Glomerular visceral epithelial cell (primary cell): ENCODE results near the gene SPRED2.

Experiments
- DNase-seq: peaks from one replicate; pipeline ENCODE4 v3.0.0-alpha.2; 2016; ENCODE audit errors: extremely low spot score

SPRED2 gene

DNA sequence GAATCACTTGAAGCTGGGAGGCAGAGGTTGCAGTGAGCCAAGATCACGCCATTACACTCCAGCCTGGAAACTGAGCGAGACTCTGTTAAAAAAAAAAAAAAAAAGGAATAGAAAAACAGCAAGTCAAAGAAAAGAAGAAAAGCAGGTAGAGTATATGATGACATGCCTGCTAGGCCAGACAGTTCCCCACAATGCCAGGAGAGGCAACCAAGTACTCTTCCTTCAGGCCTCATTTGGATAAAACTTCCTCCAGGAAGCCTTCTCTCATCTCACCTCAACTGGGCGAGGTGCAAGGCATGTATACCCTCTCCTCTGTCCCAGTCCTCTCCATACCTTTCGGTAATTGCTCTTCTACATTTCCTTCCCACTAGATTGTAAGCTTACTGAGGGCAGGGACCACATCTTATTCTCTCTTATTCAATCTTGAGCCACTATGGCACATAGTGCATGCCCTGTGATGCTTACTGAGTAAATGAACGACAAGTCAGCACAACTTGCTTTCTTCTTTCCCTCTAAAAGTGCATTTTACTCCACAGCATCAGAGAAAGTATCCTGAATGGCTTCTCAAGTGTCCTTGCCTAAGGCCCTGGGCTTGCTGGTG is 10.1 kb upstream of the SPRED2 start:
- DNase-seq: no peak

DNA sequence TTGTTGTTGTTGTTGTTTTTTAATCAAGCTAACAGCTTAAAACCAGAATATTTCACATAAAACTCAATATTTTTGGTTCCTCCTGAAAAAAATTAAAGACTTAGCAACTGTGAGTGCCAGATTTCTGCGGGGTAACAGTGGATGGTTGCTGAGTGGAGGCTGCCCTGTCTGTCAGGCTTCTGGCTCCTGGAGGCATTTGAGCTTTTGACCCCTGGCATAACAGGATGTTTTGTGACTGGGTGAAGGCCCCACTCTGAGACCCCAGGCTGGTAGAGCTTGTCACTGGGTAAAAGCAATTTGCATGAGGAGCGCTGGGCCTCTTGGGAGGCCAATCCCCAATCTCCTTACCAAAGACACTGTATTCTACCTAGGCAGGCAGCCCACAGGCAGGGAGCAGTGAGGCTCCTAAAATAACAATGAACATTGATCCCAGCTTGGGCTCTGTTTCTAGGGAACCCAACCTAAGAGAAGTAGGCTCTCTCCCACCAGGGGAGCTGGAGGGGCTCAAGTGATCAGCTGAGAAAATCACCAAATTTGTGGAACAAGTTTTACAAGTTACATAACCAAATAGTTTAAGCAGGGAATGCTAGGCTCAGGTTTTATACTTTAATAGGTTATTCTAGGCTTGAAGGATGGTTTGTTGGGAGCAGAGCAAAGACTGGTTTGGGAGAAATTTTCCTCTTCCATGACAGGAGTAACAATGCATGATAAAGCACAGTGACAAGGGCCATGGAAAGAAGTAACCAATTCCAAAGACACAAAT is 5.9 kb upstream of the SPRED2 start:
- no peak for DNase-seq

DNA sequence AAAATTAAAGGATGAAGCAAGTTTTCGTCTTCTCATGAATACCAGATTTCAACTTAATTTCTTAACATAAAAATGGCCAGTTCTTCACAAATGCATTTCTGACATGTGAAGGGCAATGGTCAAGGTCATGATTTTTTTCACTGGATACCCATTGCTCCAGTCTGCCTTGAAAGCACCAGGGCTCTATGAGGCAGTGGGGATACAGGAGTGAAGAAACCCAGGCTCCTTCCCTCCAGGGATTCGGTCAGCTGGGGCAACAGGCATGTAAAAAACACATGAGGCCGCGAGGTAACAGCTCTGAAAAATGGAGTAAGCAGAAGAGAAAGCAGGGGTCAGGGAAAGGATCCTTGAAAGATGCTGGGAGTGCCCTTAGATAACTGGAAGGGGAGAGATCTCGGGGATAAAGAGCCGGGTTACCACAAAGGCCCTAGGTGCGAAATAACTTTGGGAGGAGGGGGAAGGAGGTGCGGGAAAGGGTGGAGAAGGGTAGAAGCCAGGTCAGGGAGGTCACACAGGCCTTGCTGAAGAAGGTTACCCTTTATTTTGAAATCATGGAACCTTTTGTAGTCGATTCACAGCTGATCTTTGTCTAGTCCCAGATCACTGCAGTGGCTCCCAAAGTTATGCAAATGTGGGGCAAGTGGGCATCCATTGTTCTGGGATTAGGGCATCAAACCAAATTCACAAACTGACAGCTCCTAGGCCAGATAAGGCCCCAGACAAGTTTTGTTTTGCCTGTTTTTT is 5.2 kb upstream of the SPRED2 start:
- DNase-seq: no peak

DNA sequence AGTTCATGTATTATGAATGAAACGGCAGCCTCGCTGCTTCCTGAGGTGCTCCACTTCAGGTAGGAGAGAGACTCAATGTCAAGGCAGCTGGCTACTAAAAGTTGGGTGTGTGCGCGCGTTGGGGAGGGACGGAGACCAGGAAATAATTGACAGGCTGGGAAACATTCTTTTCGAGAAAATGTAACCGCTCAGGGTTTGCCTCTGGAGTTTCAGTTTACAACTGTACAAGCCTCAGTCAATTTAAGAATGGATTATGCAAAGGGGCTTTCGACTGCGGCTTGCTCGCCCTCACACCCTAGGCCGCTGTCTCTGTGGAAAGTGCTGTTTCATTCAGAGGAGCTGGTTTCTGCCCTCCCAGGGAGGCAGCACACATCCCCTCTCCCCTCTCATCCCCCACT is 4.4 kb upstream of the SPRED2 start:
- DNase-seq: no peak

DNA sequence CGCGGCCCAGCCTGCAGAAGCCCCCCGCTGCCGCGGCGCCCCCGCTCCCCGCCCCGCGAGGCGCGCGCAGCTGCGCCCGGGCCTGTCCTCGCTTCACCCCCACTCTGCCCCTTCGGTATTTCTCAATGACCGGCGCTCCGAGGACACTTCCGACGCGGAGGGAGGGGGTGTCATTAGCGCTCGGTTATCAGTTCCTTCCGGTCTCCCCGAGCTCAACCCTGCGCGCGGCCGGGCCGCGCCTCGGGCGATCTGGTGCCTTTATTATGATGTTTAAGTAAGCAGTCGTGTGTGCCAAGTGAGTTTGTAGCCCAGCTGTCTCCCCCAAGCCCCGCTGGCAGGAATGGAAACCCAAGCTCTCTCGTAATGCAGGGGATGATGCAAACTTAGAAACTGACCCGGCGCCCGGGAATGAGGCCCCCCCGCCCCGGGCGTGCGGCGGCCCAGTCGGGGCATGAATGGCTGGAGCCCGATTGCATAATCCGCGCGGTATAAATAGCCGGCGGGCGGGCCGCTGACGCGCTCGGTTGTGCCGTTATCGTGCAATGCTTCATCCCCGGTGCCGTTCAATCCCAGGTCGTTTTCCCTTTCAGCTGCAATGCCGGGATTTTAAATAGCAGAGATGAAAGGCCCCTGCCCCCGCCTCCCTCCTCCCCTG is 3.9 kb upstream of the SPRED2 start:
- DNase-seq: peak; percentile 77

DNA sequence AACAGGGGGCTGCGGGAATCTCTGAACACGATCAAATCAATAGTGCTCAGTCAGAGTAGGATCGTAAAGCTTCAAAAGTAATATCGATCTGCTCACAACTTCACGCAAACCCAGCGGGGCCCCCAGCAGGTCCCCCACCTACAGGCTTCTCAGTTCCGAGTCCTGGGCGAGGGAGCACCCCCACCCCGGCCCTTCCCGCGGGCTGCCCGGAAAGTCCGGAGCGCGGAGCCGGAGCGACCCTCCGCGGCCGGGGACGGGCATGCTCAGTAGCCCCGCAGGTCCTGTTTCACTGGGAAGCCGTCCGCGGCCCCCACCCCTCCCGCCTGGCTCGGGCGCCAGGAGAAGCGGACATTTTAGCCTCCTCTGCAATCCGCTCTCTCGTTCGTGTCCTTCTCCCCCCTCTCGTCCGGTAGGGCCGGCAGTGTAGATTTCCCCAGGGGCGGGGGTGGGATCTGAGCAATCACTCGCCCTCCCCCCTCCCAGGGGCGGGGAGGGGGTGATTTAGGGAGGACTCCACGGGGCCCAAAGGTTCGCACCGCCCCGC is 3.3 kb upstream of the SPRED2 start:
- peak; percentile 77 for DNase-seq

DNA sequence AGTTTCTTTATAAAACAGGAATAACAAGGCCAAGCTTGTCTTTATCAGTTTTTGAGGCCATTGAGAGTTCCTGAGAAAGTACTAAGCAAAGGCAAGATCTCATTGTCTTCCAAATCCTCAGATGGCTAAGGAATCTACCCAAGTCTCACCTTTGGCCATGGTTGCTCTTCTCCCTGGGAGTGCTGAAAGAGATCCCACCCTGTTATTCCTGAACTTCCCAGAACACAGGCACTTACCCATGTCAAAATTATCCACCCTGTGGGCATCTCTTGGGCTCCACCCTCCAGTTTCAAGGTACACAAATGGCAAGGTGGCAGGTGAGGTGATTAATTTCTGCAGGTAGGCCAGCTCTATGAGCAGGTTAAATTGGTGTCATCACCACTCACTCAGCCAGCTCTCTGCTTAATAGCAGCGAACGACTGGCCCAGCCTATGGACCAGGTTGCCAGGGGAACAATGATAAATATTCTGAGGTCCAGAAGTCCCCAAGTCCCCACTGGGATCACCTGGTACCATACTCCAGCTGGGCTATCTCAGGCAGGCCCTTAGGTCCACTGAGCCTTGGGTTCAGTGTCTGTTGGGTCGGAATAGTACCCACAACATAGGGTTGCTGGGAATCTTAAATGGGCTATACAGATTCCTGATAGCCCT is 2.3 kb upstream of the SPRED2 start:
- DNase-seq: no peak

DNA sequence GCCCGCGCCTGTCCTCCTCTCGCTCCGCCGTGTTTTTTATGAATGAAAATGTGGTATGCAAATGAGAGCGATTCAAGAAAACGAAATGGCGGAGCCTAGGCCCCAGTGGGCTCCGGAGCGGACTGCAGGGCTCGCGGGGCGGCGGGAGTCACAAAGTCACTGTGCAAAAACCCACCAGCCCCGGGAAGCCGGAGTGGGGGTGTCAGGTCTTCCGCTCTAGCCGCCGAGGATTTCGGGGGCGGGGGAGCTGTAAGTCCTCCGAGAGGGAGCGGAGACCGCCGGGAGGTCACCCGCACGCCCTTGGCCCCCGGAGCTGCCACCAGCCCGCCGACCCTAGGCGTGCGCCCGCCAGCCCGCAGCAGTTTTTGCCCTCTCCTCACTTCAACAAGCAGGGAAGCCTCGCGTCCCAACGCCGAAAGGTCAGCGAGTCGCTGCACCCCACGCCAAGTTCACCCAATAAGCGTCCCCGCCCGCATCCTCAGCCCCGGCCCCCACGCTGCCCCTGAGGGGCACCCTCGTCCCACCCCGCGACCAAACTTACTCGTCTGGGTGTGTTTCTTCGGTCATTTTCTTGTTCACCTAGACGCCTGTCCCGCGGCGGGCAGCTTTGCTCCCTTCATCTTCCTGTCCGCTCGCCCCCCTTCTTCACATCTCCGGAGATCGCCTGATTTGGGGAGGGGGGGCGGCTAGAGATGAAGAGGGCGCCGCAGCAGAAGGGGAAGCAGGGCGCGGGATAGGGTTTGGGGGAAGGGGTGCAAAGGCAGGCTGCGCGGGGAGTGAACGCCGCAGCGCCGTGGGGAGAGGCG is 775 bp downstream of the SPRED2 start:
- peak; percentile 37 for DNase-seq

DNA sequence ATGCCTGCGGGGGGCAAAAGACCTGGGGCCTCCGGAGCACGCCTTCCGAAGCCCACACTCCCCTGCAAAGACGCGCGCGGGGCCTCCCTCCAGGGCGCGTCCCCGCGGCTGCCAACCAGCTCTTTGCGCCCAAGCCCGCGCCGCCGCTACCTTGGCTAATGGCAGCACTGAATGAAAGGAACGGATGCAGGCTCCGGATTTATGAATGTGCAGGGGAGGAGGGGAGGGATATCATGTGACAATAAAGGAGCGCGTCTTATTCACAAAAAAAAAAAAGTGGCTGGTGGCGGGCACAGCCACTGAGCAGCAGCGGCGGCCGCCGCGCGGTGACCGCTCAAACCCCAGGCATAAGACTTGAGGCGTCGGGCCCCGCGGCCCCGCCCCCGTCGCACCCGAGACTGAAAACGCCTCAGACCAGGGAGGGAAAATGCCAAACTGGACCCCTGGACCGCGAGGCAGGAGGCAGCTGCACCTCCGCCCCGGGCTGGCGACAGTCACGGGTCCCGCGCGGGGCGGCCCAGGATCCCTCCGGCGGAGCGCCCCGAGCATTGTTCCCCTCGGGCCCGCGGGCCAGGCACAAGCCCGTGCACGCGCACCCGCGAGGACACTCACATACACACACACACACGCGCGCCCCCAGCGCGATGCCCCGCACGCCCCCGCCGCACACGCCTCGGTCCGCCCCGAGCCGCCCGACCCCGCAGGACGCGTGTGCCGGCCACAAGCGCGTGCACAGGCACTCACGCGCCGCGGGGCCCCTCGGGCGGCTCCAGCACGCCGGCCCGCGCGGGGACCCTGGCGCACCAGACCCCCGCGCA is 1.6 kb downstream of the SPRED2 start:
- DNase-seq: peak; percentile 51

DNA sequence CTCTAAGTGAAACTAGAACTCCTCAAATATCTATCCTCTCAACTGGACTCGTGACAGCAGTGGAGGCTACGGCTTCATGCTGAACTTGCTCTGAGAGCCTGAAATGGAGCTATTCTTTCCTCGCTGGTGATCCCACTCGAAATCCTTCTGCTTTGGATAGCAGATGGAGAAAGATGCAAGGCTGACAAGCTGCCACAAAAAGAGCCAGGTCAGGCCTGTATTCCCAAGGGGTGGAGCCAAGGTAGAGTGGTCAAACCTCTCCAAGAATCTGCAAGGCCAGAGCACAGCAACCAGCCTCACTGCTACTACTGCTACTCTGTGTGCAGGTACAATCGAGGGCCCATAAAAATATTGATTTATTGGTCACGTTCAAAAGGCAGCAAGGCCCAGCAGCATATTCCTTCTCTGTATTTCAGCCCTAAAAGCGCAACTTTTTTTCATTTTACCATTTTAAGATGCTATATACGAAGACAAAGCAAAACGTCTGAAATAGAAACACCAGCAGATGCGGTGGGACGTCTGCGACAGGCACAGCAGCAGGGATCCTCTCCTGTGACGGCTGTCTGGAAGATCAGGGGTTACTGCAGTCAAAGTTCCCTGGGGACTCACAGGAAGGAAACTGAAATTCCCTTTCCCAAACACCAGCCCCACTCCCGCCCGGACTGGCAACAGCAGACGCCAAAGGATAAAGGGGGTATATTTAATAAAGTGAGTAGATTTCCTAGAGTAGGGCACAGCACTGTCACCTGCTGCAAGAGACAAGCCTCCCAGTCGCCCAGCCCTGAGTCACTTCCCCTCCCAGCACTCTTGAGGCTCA is 2.4 kb downstream of the SPRED2 start:
- DNase-seq: no peak

DNA sequence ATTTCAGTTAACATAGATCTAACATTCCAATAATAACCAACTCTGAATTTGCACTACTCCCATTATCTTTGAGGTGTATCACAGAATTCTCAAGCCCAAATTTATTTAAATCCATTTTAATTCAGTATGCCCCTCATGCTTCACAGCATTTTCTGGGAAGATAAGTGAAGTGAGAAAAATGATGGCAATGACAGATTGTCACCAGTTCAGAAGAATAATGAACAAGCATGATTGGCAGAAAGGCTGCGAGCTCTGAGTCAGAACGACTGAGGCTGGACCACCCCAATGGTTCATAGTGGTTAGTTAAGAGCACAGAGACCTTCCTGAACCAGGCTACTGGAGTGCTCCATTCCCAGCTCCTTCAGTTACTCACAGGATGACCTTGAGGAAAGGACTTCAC is 4.9 kb downstream of the SPRED2 start:
- no peak for DNase-seq

DNA sequence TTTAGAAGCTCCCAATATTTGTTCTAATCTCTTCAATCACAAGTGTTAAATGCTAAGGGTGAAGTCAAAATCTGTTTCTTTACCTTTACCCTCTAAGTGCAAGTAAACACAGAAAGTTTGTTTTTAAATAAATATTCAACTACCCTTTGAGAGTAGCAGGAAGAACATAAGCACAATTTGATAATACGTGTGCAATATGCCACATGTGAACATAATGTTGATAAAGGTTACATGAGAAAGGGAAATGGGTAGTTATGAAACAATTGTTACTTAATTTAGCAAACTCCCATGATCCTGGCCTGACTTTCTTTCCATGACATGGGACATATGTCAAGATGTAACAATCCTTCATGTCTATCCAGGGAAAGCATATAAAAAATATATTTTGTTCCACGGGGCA is 7.1 kb downstream of the SPRED2 start:
- no peak for DNase-seq

DNA sequence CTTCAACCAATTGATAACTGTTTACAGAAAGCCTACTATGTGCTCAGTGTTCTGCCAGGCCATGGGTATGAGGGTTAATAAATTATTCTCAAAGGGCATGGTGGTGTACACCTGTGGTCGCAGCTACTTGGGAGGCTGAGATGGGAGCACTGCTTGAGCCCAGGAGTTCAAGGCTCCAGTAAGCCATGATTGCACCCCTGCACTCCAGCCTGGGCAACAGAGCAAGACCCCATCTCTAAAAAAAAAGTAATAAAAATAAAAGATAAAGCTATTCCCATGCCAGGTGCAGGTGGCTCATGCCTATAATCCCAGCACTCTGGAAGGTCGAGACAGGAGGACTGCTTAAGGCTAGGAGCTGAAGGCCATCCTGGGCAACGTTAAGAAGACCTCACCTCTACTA is 8.0 kb downstream of the SPRED2 start:
- no peak for DNase-seq

DNA sequence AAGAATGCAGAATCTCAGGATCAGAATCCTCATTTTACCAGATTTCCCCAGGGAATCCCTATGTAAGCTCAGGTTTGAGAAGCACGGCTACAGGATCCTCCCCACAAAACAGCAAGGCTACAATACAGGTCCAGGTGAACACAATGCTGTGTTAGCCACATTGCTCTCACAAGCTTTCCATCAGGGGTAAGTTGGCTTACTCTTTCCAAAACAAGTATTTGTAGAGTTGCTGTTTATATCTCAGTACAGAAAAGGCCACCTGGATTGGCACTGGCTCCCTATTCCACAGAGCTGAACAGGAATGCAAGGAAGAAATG is 11.0 kb downstream of the SPRED2 start:
- no peak for DNase-seq

DNA sequence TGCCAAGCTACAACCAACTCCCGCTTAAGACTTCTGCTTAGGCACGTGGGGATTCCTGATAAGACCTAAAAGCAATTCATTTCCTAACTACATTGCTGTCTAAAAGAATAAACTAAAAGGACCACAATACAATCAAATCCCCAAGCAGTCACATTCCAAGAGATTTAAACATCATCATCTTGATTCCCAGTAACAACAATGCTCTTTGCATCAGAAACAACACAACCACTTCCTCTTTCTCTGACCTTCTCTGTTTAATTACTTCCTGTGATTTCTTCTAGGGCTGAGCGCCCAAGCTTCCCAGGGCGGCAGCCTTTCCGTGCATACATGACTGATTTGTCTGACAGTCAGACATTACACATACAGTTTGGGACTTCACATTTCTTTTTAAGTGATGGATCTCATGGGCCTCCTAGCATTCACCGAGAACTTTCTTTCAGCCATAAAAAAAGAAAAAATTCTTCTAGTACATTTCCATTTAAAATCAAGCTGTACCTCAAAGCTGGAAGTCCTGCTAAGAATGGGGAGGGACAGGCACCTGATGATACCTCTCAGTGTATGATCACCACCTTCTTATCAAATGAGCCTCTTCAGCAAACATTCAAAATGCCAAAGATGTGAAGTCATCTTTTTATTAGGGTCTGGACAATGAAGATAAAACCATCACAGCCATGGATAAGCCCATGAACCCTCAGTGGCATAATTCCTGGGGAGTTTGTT is 11.5 kb downstream of the SPRED2 start:
- DNase-seq: peak; percentile 63

DNA sequence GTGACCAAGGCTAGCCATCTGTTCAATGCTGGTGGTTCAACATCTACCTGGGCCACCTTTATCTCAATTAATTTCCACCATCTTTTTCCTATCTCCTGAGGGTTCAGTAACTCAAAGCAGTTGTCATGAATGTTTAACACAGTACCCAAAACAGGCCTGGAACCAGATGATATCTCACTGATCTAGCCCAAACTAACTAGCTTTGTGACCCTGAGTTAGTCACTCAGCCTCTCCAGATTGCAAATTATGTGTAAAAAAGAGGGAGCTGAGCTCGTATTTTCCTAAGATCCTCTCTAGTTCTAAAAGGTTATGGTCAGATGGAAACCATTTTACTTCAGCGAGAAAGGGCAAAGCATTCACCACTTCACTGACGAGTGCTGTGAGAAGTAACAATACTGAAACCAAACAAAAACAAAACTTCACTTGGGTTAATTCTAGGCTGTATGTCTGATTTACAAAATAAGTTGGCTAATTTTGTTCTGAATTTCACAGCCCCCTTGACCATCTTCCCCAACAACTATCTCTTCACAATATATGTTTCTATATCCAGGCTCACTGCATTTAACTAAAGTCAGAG is 14.8 kb downstream of the SPRED2 start:
- no peak for DNase-seq

DNA sequence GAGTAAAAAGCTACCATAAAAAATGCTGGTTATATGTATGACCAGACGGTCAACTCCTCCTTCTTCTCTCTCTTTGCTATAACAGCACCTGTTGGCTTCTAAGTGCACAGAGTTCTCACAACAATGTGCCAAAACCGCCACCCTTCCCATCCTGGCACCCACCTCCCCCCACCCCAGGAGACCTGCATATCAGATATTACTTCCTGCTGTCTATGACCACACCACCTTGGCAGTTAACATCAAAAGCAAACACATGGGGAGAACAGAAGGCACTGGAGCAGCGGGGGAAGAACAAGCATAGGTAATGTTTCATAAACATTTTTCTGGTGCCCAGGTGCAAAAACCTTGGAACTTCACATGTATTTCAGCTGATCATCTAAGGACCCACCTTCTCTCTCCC is 15.5 kb downstream of the SPRED2 start:
- DNase-seq: no peak

DNA sequence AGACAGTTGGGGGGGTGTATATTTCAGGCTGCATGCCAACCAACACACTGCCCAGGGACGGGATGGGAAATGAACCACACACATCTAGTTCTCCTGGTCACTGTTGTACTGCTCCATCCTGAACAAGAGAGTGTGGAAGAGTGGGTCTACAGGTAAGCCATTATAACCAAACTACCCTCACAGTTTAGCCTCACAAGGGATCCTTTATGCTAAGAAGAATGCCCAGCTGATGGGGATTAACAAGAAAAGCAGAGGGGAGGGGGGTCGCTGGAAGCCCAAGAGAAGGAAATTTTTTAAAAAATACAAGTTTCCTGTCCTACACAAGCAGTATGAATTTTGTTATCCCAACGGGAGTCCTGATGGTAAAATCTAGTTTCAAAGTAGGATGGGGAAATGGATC is 16.1 kb downstream of the SPRED2 start:
- DNase-seq: no peak
